ENCODE data around the gene SLC49A3. TPM values are rescaled to one million over a fixed set of nuclear protein-coding genes. Genes with fewer than 3 reads are reported as not detected.
A peak's percentile ranks its signal among the peaks of the same experiment; 100 is the strongest.

The SLC49A3 gene
- total RNA-seq, 1 donor from 2014 or later, result 6.2 TPM

- Histone ChIP-seq H3K27ac (ENCODE audit: low read depth, low read length) (no peak overlapping the region), H3K9me3 (ENCODE audit: insufficient read depth, low read depth, low read length) (no peaks in the 10 kb centered on the region), H4K20me1 (ENCODE audit: insufficient read depth, low read length) (peaks cover 74% of the 10 kb centered on the region), H3K79me2 (ENCODE audit: insufficient read depth, low read length) (peaks cover 91% of the 10 kb centered on the region), H3K36me3 (ENCODE audit: insufficient read depth, low read length) (peaks cover 2% of the 10 kb centered on the region), H2AFZ (ENCODE audit: low read depth, low read length) (no peak overlapping the region), H3K9ac (ENCODE audit: low read length) (no peak overlapping the region), H3K4me1 (ENCODE audit: insufficient read depth, low read length) (peaks cover 10% of the 10 kb centered on the region), H3K27me3 (ENCODE audit: insufficient read depth, low read length) (no peaks in the 10 kb centered on the region), H3K4me3 (ENCODE audit: insufficient read depth, low read depth, low read length) (no peak overlapping the region), H3K4me2 (ENCODE audit: low read length) (no peak overlapping the region)
- H3K27me3 Mint-ChIP-seq (ENCODE audit: low read depth, unreplicated experiment), result no peaks in the 10 kb centered on the region
- H3K4me3 Mint-ChIP-seq (ENCODE audit: unreplicated experiment), result no peak overlapping the region
- peaks cover 4% of the 10 kb centered on the region for H3K36me3 Mint-ChIP-seq (ENCODE audit: low read depth, unreplicated experiment)
- no peak for DNase-seq (ENCODE audit: low read depth)
- H3K27ac Mint-ChIP-seq (ENCODE audit: unreplicated experiment), result no peak overlapping the region
- no peak for TF ChIP-seq CTCF (IDR thresholded peaks at IDR 0.05; ENCODE audit: insufficient read depth, low read depth, low read length)
- no peak for TF ChIP-seq EZH2 (IDR thresholded peaks at IDR 0.05; ENCODE audit: insufficient read depth, low read length)
- H3K4me1 Mint-ChIP-seq (ENCODE audit: low read depth, unreplicated experiment), result peaks cover 13% of the 10 kb centered on the region
- no peaks in the 10 kb centered on the region for H3K9me3 Mint-ChIP-seq (ENCODE audit: unreplicated experiment)
- no peak for FAIRE-seq
Observed at GRCh38 chr4:710916-711315, 22.0 kb upstream of the SLC49A3 start.

GRCh38 chr4:710116-710515 lies 21.2 kb upstream of the SLC49A3 start:
- no peaks in the 10 kb centered on the region for H3K27me3 Mint-ChIP-seq (ENCODE audit: low read depth, unreplicated experiment)
- Histone ChIP-seq H3K9ac (ENCODE audit: low read length) (no peak overlapping the region), H3K79me2 (ENCODE audit: insufficient read depth, low read length) (peaks cover 87% of the 10 kb centered on the region), H3K27ac (ENCODE audit: low read depth, low read length) (no peak overlapping the region), H3K27me3 (ENCODE audit: insufficient read depth, low read length) (no peaks in the 10 kb centered on the region), H3K36me3 (ENCODE audit: insufficient read depth, low read length) (peaks cover 2% of the 10 kb centered on the region), H3K9me3 (ENCODE audit: insufficient read depth, low read depth, low read length) (no peaks in the 10 kb centered on the region), H3K4me2 (ENCODE audit: low read length) (no peak overlapping the region), H3K4me1 (ENCODE audit: insufficient read depth, low read length) (peaks cover 10% of the 10 kb centered on the region), H4K20me1 (ENCODE audit: insufficient read depth, low read length) (peaks cover 72% of the 10 kb centered on the region), H3K4me3 (ENCODE audit: insufficient read depth, low read depth, low read length) (no peak overlapping the region), H2AFZ (ENCODE audit: low read depth, low read length) (no peak overlapping the region)
- no peak for FAIRE-seq
- DNase-seq (ENCODE audit: low read depth), result no peak
- H3K4me3 Mint-ChIP-seq (ENCODE audit: unreplicated experiment), result no peak overlapping the region
- H3K9me3 Mint-ChIP-seq (ENCODE audit: unreplicated experiment), result no peaks in the 10 kb centered on the region
- no peak overlapping the region for H3K27ac Mint-ChIP-seq (ENCODE audit: unreplicated experiment)
- peaks cover 3% of the 10 kb centered on the region for H3K36me3 Mint-ChIP-seq (ENCODE audit: low read depth, unreplicated experiment)
- TF ChIP-seq EZH2 (IDR thresholded peaks at IDR 0.05; ENCODE audit: insufficient read depth, low read length) (no peak), CTCF (IDR thresholded peaks at IDR 0.05; ENCODE audit: insufficient read depth, low read depth, low read length) (no peak)
- H3K4me1 Mint-ChIP-seq (ENCODE audit: low read depth, unreplicated experiment), result peaks cover 13% of the 10 kb centered on the region

- Mint-ChIP-seq H3K9me3 (ENCODE audit: unreplicated experiment) (no peaks in the 10 kb centered on the region), H3K36me3 (ENCODE audit: low read depth, unreplicated experiment) (peaks cover 3% of the 10 kb centered on the region), H3K4me1 (ENCODE audit: low read depth, unreplicated experiment) (peaks cover 13% of the 10 kb centered on the region), H3K27me3 (ENCODE audit: low read depth, unreplicated experiment) (no peaks in the 10 kb centered on the region), H3K4me3 (ENCODE audit: unreplicated experiment) (no peak overlapping the region), H3K27ac (ENCODE audit: unreplicated experiment) (no peak overlapping the region)
- H3K36me3 ChIP-seq (ENCODE audit: insufficient read depth, low read length), result peaks cover 2% of the 10 kb centered on the region
- DNase-seq (ENCODE audit: low read depth) (no peak), FAIRE-seq (no peak)
- no peak overlapping the region for H3K4me3 ChIP-seq (ENCODE audit: insufficient read depth, low read depth, low read length)
- no peak overlapping the region for H3K9ac ChIP-seq (ENCODE audit: low read length)
- H3K27me3 ChIP-seq (ENCODE audit: insufficient read depth, low read length), result no peaks in the 10 kb centered on the region
- H3K79me2 ChIP-seq (ENCODE audit: insufficient read depth, low read length), result peaks cover 79% of the 10 kb centered on the region
- H3K4me1 ChIP-seq (ENCODE audit: insufficient read depth, low read length), result peaks cover 10% of the 10 kb centered on the region
- H3K27ac ChIP-seq (ENCODE audit: low read depth, low read length), result no peak overlapping the region
- peaks cover 65% of the 10 kb centered on the region for H4K20me1 ChIP-seq (ENCODE audit: insufficient read depth, low read length)
- H2AFZ ChIP-seq (ENCODE audit: low read depth, low read length), result no peak overlapping the region
- no peak for TF ChIP-seq EZH2 (IDR thresholded peaks at IDR 0.05; ENCODE audit: insufficient read depth, low read length)
- no peak for TF ChIP-seq CTCF (IDR thresholded peaks at IDR 0.05; ENCODE audit: insufficient read depth, low read depth, low read length)
- peak overlapping the region; percentile 23 for H3K4me2 ChIP-seq (ENCODE audit: low read length)
- no peaks in the 10 kb centered on the region for H3K9me3 ChIP-seq (ENCODE audit: insufficient read depth, low read depth, low read length)
Observed at GRCh38 chr4:709348-709747, 20.4 kb upstream of the SLC49A3 start.
